RWPE1 (cell line): ENCODE results near the gene SLC4A3.

Experiments
- CTCF ChIA-PET: fragments of 350-600 bp; sonication (Branson Sonifier 250); formaldehyde crosslinking; extraction: SDS; loops from one replicate; lab custom pipeline; 2021; lab: Yijun Ruan, JAX
- POLR2A ChIA-PET: fragments of 400-600 bp; formaldehyde crosslinking; extraction: SDS; loops from one replicate; lab custom pipeline; 2020; ENCODE audit warnings: antibody characterized with exemption; ENCODE audit not compliant: low non-redundant PET; lab: Yijun Ruan, JAX
- DNase-seq: peaks from one replicate; pipeline ENCODE4 v3.0.0; 2012; ENCODE audit warnings: low spot score
- H3K27ac ChIP-seq: fragments of 450-650 bp; 2 replicates; pipeline ENCODE4 v1.5.1; 2017
- CTCF ChIP-seq: fragments of 450-650 bp; conservative IDR thresholded peaks from 2 replicates; pipeline ENCODE4 v1.5.1; 2017; ENCODE audit warnings: low read depth, mild to moderate bottlenecking

SLC4A3 gene

GRCh38 chr2:219636144-219636915 is 8.9 kb downstream of the SLC4A3 start:
- no peak for DNase-seq
- ChIA-PET POLR2A (no interaction called here), CTCF (interaction anchor here (0.7 kb wide), 1 partner anchor 668 kb away, joined by 4 read pairs; no protein-coding TSS in a partner anchor)
- no peak overlapping the region for H3K27ac ChIP-seq
- no peak for TF ChIP-seq CTCF

- TF ChIP-seq CTCF, result no peak
- POLR2A ChIA-PET, result no interaction called here
- CTCF ChIA-PET, result interaction anchor here (0.6 to 1.4 kb wide), 3 partner anchors 52 to 667 kb away, joined by 3 to 5 read pairs (median 4); no protein-coding TSS in a partner anchor
Measured at GRCh38 chr2:219636941-219637841, 9.8 kb downstream of the SLC4A3 start.

GRCh38 chr2:219637842-219638185 is 10.4 kb downstream of the SLC4A3 start:
- no peak for DNase-seq
- TF ChIP-seq CTCF, result no peak
- ChIA-PET CTCF (interaction anchor here (0.6 to 2.3 kb wide), 3 partner anchors 51 to 338 kb away, joined by 3 to 5 read pairs (median 5); no protein-coding TSS in a partner anchor), POLR2A (no interaction called here)
- H3K27ac ChIP-seq, result no peak overlapping the region

More at GRCh38 chr2:219636941-219637841, 9.8 kb downstream of the SLC4A3 start:
- H3K27ac ChIP-seq, result no peak overlapping the region
- DNase-seq, result no peak

- H3K27ac ChIP-seq, result no peak overlapping the region
- TF ChIP-seq CTCF, result no peak; the same call in 1 of the 2 replicates
- peak; percentile 30 for DNase-seq
- ChIA-PET CTCF (interaction anchor here (0.6 to 2.3 kb wide), 4 partner anchors 18 to 338 kb away, joined by 3 to 5 read pairs (median 4); no protein-coding TSS in a partner anchor), POLR2A (no interaction called here)
Measured at GRCh38 chr2:219638217-219638947, 11.0 kb downstream of the SLC4A3 start.

GRCh38 chr2:219638948-219639755 is 11.7 kb downstream of the SLC4A3 start:
- ChIA-PET POLR2A (no interaction called here), CTCF (interaction anchor here (0.7 to 2.3 kb wide), 2 partner anchors 19 to 79 kb away, joined by 4 to 5 read pairs; no protein-coding TSS in a partner anchor)
- no peak overlapping the region for H3K27ac ChIP-seq
- DNase-seq, result no peak
- no peak for TF ChIP-seq CTCF
